ENCODE data around the gene ADAMTS12.
"Not testable (repeated sequence)": the region's sequence is repeated elsewhere in the genome, so short reads cannot be mapped to it uniquely, and the experiment has no call there.

Gene ADAMTS12

DNA sequence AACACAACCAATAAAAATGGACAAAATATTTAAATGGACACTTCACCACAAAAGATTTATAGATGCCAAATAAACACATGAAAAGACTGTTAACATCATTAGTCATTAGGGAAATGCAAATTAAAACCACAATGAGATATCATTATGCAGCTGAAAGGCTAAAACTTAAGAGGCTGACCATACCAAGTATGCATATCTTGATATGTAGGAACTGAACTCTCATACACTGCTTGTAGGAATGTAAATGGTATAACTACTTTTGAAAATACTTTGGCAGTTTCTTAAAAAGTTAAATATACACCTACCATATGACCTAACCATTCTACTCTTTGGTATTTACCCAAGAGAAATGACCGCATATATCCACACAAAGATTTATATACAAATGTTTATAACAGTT, 13.6 kb upstream of the ADAMTS12 start:
- DNase-seq = no peak

DNA sequence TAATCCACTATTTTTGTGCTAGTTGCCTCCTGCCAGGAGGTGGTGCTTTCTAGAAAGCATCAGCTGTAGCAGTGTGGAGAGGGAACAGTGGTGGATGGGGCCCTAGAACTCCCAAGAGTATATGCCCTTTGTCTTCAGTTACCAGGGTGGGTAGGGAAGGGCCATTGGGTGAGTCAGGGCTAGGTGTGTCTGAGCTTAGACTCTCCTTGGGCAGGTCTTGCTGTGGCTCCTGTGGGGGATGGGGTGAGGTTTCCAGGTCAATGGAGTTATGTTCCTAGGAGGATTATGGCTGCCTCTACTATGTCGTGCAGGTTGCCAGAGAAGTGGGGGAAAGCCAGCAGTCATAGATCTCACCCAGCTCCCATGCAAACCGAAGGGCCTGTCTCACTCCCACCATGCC, 11.3 kb upstream of the ADAMTS12 start:
- no peak for DNase-seq

- no peak for DNase-seq
Observed at GRCh38 chr5:33901156-33901555, 9.4 kb upstream of the ADAMTS12 start.

DNA sequence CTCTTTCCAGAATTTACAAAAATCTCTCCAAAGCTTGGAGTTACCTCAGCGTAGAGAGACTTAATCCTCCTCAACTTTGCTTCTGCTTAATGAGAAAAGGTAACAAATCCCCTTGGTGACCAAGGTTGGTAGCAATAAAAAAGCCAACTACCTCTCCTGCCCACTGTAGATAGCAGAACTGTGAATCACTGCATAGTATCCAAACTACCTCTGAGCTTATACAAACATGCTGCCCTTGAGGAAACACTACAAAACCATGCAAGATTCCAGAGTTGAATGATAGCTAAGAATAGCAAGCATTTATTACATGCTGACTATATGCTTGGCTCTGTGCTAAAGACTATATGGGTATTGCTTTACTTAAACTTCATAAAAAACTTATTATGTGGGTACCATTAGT, 2.8 kb upstream of the ADAMTS12 start:
- DNase-seq = no peak

GRCh38 chr5:33892620-33893137, 889 bp upstream of the ADAMTS12 start:
- no peak for DNase-seq

DNA sequence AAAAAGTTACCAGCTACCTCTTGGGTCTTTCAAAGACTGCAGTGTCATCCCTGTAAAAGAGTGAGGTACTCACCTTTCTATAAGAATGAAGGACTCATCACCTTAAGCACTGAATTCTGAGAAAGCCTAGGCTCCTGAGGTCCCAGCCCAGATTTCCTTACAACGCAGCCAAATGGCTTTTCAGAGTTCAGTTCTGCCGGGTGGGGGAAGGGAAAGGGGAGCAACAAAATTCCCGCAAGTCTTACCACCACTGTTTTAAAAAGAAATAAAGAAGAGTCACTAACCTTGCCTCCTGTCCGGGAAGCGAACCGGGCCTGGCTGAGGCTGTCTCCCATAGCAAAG, 373 bp downstream of the ADAMTS12 start:
- DNase-seq = no peak

- no peak for DNase-seq
Observed at GRCh38 chr5:33890131-33891032, 1.4 kb downstream of the ADAMTS12 start.

GRCh38 chr5:33888587-33888986, 3.2 kb downstream of the ADAMTS12 start:
- no peak for DNase-seq

DNA sequence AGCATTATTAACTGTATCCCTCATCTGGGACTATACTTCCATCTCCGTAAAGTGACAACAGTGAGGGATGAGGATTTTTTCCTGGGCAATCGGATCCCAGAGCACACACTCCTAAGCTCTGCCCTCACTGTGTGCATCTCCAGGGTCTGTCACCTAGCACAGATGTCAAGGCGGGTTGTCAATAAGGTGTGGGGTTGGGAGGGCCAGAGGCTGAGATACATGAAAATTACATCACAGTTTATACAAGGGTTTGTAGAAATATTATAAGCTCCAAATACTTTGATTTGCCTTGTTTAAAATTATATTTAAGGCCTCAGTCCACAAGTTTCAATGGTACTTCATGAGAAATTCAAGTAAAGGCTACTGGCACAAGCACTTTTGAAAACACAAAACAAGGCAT, 4.5 kb downstream of the ADAMTS12 start:
- no peak for DNase-seq

DNA sequence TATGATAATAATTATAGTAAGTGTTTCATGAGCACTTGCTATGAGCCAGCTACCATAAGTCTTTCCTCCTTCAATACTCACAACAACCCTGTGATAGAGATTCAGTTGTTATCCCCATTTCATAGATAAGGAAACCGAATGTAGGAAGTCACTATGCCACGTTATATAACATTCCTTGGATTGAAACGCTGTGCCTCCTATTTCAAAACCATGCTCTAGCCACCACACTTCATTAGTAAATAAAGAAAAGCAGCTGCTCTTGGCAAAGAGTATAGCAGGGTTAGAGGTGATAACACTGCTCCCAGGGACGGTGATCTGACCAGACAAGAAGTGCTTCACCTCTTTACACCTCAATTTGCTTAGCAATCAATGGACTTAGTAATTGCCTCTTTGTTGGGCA, 5.5 kb downstream of the ADAMTS12 start:
- no peak for DNase-seq

DNA sequence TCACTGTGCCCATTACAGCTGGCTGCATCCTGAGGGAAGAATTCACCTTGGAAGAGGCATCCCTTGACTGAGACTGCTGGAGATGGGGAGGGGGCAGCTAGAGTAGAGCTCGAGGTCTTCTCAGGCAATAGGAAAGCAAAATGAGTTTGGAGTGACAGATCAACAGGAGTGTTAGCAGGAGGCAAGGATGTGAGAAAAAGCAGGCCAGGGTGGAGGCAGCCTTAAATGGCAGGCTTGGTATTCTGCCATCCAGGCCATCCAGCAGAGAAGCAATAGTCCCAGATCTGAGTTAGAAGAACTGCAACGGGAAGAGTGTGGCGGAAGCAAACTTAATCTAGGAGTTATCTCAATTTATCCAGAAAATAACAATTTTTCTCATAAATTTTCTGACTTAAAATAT, 6.1 kb downstream of the ADAMTS12 start:
- no peak for DNase-seq

GRCh38 chr5:33883482-33883881, 8.3 kb downstream of the ADAMTS12 start:
- no peak for DNase-seq

DNA sequence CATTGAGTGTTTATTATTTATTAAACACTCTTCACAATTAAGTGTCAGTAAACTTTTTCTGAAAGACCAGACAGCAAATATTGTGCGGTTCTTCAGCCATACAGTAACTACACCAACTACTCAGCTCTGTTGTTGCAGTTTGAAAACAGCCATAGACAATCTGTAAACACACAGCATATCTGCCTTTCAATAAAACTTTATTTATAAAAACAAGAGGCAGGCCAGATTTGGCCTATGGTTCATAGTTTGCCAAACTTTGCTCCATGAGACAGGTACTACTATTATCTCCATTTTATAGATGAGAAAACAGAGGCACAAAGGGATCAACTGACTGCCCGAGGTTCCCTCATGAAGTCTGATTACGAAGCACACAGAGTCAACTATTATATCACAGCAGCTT, 11.5 kb downstream of the ADAMTS12 start:
- DNase-seq = no peak

DNA sequence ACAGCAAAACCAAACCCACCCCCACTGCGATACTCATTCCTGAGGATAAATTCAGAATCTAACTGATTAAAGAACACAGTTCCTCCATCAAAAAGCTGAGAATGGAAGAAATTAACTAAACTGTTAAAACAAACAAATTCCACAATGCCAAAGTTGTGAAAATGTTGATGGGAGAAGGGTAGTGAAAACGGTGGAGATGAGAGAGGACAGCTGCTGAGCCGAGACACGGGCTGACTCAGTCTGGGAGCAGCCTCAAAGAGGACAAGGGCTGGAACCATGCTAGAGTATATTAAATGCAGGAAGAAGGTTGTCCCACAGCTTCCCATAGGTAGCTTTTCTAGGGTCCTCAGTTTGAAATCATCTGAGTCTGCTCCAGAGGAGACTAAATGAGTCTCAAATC, 14.3 kb downstream of the ADAMTS12 start:
- DNase-seq = no peak

DNA sequence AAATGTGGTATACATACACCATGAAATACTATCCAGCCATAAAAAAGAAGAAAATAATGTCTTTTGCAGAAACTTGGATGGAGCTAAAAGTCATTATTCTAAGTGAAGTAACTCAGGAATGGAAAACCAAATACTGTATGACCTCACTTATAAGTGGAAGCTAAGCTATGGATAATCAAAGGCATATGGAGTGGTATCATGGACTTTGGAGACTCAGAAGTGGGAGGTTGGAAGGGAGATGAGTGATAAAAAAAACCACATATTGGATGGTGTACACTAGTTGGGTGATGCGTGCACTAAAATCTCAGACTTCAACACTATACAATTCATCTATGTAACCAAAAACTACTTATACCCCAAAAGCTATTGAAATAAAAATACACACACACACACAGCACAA, 24.5 kb downstream of the ADAMTS12 start:
- DNase-seq = no peak

- not testable (repeated sequence) for DNase-seq
Observed at GRCh38 chr5:33859177-33859576, 32.6 kb downstream of the ADAMTS12 start.

GRCh38 chr5:33857037-33857436, 34.8 kb downstream of the ADAMTS12 start:
- no peak for DNase-seq

GRCh38 chr5:33855396-33855795, 36.4 kb downstream of the ADAMTS12 start:
- no peak for DNase-seq

DNA sequence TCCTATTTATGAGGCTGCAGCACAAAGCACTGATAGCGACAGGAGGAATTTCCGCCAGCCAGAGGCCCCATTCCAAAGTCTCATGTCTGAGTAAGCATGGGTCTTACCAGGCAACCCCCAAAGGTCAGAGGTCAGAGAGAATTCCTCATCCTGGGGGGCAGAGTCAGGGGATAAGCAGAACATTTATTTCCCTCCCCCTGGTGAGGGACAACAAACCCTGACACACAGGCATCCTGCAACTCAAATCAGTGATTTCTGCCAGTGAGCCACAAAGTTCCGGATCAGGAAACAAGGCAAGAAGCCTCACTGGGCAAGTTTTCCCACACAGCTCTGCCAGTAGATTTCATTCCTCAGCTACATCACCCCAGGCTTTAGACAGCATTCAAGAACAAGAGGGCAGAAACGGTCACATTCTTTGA, 37.0 kb downstream of the ADAMTS12 start:
- DNase-seq = no peak

- DNase-seq = no peak
Observed at GRCh38 chr5:33852837-33853236, 39.0 kb downstream of the ADAMTS12 start.

DNA sequence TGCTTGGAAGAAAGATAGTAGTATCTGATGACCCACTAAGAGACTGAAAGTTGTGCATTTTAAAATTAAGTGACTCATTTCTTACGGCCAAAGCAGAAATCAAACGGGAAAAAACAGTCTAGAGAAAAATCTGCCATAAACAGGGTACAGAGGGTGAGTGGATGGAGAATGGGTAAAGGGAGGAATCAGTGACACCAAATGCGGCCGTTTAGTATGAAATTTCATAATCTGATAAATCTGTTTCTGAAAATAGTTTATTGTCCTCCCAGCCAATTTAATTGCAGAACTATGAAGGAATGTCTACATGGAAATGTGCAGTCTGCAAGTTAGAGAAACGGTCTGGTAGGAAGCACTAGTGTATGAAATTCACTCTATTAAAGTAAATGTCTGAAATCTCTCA, 39.5 kb downstream of the ADAMTS12 start:
- no peak for DNase-seq

DNA sequence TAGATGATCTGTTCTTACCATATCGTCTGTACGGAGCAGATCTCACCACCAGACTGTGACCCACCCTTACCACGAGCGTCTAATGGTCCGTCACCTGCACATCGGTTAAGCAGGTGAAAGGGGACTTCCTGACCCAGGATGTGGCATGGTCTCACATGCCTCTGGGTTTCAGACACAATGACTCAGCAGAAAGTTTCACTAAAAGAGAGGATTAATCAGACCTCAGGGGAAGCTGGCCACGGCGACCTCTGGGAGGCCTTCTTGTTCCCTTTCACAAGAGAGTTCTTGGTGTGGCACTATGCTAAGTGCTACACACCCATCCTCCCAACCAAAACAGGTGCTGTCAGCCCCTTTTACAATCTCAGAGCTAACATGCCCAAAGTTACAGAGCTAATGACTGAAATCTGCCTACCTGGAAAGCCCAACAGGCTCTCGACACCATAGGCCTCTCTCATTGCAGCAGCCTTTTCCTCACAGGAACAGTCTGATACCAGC, 41.6 kb downstream of the ADAMTS12 start:
- DNase-seq = no peak

GRCh38 chr5:33848554-33848953, 43.2 kb downstream of the ADAMTS12 start:
- DNase-seq = no peak

GRCh38 chr5:33846851-33847250, 44.9 kb downstream of the ADAMTS12 start:
- DNase-seq = no peak

DNA sequence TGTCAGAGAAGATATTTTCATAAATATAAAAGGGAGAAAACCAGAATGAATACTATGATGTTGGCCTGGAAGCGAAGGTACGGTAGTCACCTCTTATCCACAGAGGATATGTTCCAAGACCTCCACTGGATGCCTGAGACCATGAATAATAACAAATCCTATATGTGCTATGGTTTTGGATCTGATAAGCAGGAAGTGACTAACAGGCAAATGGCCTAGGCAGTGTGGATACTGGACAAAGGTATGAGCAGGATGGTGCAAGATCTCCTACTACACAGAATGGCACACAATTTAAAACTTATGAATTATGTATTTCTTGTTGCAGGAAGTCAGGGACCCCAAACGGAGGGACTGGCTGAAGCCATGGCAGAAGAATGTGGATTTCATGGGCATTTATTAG, 48.2 kb downstream of the ADAMTS12 start:
- no peak for DNase-seq
